ENCODE measurements around the gene TFAP2E.

Gene TFAP2E

GRCh38 chr1:35563166-35563565, 9.9 kb upstream of the TFAP2E start:
- H3K4me1 ChIP-seq (ENCODE audit: control insufficient read depth, insufficient read depth, low read length, poor library complexity, severe bottlenecking): peaks cover 14% of the 10 kb centered on the region
- no peak for DNase-seq
- H3K27ac ChIP-seq (ENCODE audit: insufficient read depth, low read length, poor library complexity, severe bottlenecking): no peak overlapping the region
- no peaks in the 10 kb centered on the region for H3K9me3 ChIP-seq (ENCODE audit: control insufficient read depth, low read length)
- no peaks in the 10 kb centered on the region for H3K27me3 ChIP-seq (replicated peaks; ENCODE audit: control insufficient read depth, insufficient read depth, low read length, poor library complexity, severe bottlenecking)
- no peak overlapping the region for H3K4me3 ChIP-seq (ENCODE audit: insufficient read depth, low read depth, low read length, poor library complexity, severe bottlenecking)
- peaks cover 4% of the 10 kb centered on the region for H3K36me3 ChIP-seq (ENCODE audit: control insufficient read depth, insufficient read depth, low read length)

- DNase-seq: peak; percentile 48 to 71 (median 59)
- no peak overlapping the region for H3K27ac ChIP-seq (ENCODE audit: insufficient read depth, low read length, poor library complexity, severe bottlenecking)
Observed at GRCh38 chr1:35564037-35564883, 8.9 kb upstream of the TFAP2E start.

GRCh38 chr1:35564884-35565741, 8.0 kb upstream of the TFAP2E start:
- DNase-seq: no peak
- no peaks in the 10 kb centered on the region for H3K9me3 ChIP-seq (ENCODE audit: control insufficient read depth, low read length)
- H3K27ac ChIP-seq (ENCODE audit: insufficient read depth, low read length, poor library complexity, severe bottlenecking): no peak overlapping the region
- H3K4me1 ChIP-seq (ENCODE audit: control insufficient read depth, insufficient read depth, low read length, poor library complexity, severe bottlenecking): no peaks in the 10 kb centered on the region
- H3K36me3 ChIP-seq (ENCODE audit: control insufficient read depth, insufficient read depth, low read length): peaks cover 4% of the 10 kb centered on the region
- H3K4me3 ChIP-seq (ENCODE audit: insufficient read depth, low read depth, low read length, poor library complexity, severe bottlenecking): no peak overlapping the region
- H3K27me3 ChIP-seq (replicated peaks; ENCODE audit: control insufficient read depth, insufficient read depth, low read length, poor library complexity, severe bottlenecking): no peaks in the 10 kb centered on the region

More at GRCh38 chr1:35564037-35564883, 8.9 kb upstream of the TFAP2E start:
- peaks cover 4% of the 10 kb centered on the region for H3K4me1 ChIP-seq (ENCODE audit: control insufficient read depth, insufficient read depth, low read length, poor library complexity, severe bottlenecking)
- peaks cover 4% of the 10 kb centered on the region for H3K36me3 ChIP-seq (ENCODE audit: control insufficient read depth, insufficient read depth, low read length)
- H3K4me3 ChIP-seq (ENCODE audit: insufficient read depth, low read depth, low read length, poor library complexity, severe bottlenecking): no peak overlapping the region
- H3K27me3 ChIP-seq (replicated peaks; ENCODE audit: control insufficient read depth, insufficient read depth, low read length, poor library complexity, severe bottlenecking): no peaks in the 10 kb centered on the region
- no peaks in the 10 kb centered on the region for H3K9me3 ChIP-seq (ENCODE audit: control insufficient read depth, low read length)

- Histone ChIP-seq H3K4me1 (ENCODE audit: control insufficient read depth, insufficient read depth, low read length, poor library complexity, severe bottlenecking) (no peaks in the 10 kb centered on the region), H3K36me3 (ENCODE audit: control insufficient read depth, insufficient read depth, low read length) (peaks cover 4% of the 10 kb centered on the region), H3K27me3 (replicated peaks; ENCODE audit: control insufficient read depth, insufficient read depth, low read length, poor library complexity, severe bottlenecking) (no peaks in the 10 kb centered on the region), H3K27ac (ENCODE audit: insufficient read depth, low read length, poor library complexity, severe bottlenecking) (no peak overlapping the region), H3K4me3 (ENCODE audit: insufficient read depth, low read depth, low read length, poor library complexity, severe bottlenecking) (no peak overlapping the region), H3K9me3 (ENCODE audit: control insufficient read depth, low read length) (no peaks in the 10 kb centered on the region)
- no peak for DNase-seq
Observed at GRCh38 chr1:35565742-35566133, 7.4 kb upstream of the TFAP2E start.

- Histone ChIP-seq H3K27ac (ENCODE audit: insufficient read depth, low read length, poor library complexity, severe bottlenecking) (no peak overlapping the region), H3K27me3 (replicated peaks; ENCODE audit: control insufficient read depth, insufficient read depth, low read length, poor library complexity, severe bottlenecking) (no peaks in the 10 kb centered on the region), H3K9me3 (ENCODE audit: control insufficient read depth, low read length) (no peaks in the 10 kb centered on the region), H3K4me1 (ENCODE audit: control insufficient read depth, insufficient read depth, low read length, poor library complexity, severe bottlenecking) (no peaks in the 10 kb centered on the region), H3K4me3 (ENCODE audit: insufficient read depth, low read depth, low read length, poor library complexity, severe bottlenecking) (no peak overlapping the region), H3K36me3 (ENCODE audit: control insufficient read depth, insufficient read depth, low read length) (peaks cover 4% of the 10 kb centered on the region)
- no peak for DNase-seq
Observed at GRCh38 chr1:35567947-35568558, 5.1 kb upstream of the TFAP2E start.

- Histone ChIP-seq H3K27me3 (replicated peaks; ENCODE audit: control insufficient read depth, insufficient read depth, low read length, poor library complexity, severe bottlenecking) (no peaks in the 10 kb centered on the region), H3K9me3 (ENCODE audit: control insufficient read depth, low read length) (no peaks in the 10 kb centered on the region), H3K4me1 (ENCODE audit: control insufficient read depth, insufficient read depth, low read length, poor library complexity, severe bottlenecking) (no peaks in the 10 kb centered on the region), H3K4me3 (ENCODE audit: insufficient read depth, low read depth, low read length, poor library complexity, severe bottlenecking) (no peak overlapping the region), H3K27ac (ENCODE audit: insufficient read depth, low read length, poor library complexity, severe bottlenecking) (no peak overlapping the region), H3K36me3 (ENCODE audit: control insufficient read depth, insufficient read depth, low read length) (peaks cover 3% of the 10 kb centered on the region)
- peak in 2 of 3 donors; percentile 29 to 50 for DNase-seq
Observed at GRCh38 chr1:35568975-35569395, 4.1 kb upstream of the TFAP2E start.

DNA sequence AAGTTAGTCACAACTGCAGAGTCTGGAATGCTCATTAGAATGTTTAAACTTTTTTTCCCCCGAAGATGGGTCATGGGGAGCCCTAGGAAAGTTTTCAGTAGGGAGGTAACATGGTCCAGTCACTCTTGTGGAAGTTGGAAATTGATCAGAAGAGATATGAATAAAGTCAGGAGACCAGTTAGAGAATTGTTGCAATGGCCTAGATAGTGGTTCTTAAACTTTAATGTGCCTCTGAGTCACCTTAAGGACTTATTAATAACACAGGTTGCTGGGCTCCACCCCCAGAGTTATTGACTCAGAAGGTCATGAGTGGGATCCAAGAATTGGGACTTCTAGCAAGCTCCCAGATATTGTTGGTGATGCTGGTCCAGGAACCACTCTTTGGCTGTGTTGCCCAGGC, 3.2 kb upstream of the TFAP2E start:
- Histone ChIP-seq H3K9me3 (ENCODE audit: control insufficient read depth, low read length) (no peaks in the 10 kb centered on the region), H3K4me3 (ENCODE audit: insufficient read depth, low read depth, low read length, poor library complexity, severe bottlenecking) (no peak overlapping the region), H3K36me3 (ENCODE audit: control insufficient read depth, insufficient read depth, low read length) (no peaks in the 10 kb centered on the region), H3K27me3 (replicated peaks; ENCODE audit: control insufficient read depth, insufficient read depth, low read length, poor library complexity, severe bottlenecking) (no peaks in the 10 kb centered on the region), H3K4me1 (ENCODE audit: control insufficient read depth, insufficient read depth, low read length, poor library complexity, severe bottlenecking) (no peaks in the 10 kb centered on the region), H3K27ac (ENCODE audit: insufficient read depth, low read length, poor library complexity, severe bottlenecking) (no peak overlapping the region)
- no peak for DNase-seq

GRCh38 chr1:35570589-35571137, 2.5 kb upstream of the TFAP2E start:
- Histone ChIP-seq H3K4me3 (ENCODE audit: insufficient read depth, low read depth, low read length, poor library complexity, severe bottlenecking) (no peak overlapping the region), H3K4me1 (ENCODE audit: control insufficient read depth, insufficient read depth, low read length, poor library complexity, severe bottlenecking) (no peaks in the 10 kb centered on the region), H3K36me3 (ENCODE audit: control insufficient read depth, insufficient read depth, low read length) (no peaks in the 10 kb centered on the region), H3K27ac (ENCODE audit: insufficient read depth, low read length, poor library complexity, severe bottlenecking) (no peak overlapping the region), H3K9me3 (ENCODE audit: control insufficient read depth, low read length) (no peaks in the 10 kb centered on the region), H3K27me3 (replicated peaks; ENCODE audit: control insufficient read depth, insufficient read depth, low read length, poor library complexity, severe bottlenecking) (no peaks in the 10 kb centered on the region)
- DNase-seq: no peak

- H3K9me3 ChIP-seq (ENCODE audit: control insufficient read depth, low read length): no peaks in the 10 kb centered on the region
- no peak overlapping the region for H3K4me3 ChIP-seq (ENCODE audit: insufficient read depth, low read depth, low read length, poor library complexity, severe bottlenecking)
- H3K27me3 ChIP-seq (replicated peaks; ENCODE audit: control insufficient read depth, insufficient read depth, low read length, poor library complexity, severe bottlenecking): no peaks in the 10 kb centered on the region
- no peak overlapping the region for H3K27ac ChIP-seq (ENCODE audit: insufficient read depth, low read length, poor library complexity, severe bottlenecking)
- no peaks in the 10 kb centered on the region for H3K36me3 ChIP-seq (ENCODE audit: control insufficient read depth, insufficient read depth, low read length)
- peaks cover under 1% of the 10 kb centered on the region for H3K4me1 ChIP-seq (ENCODE audit: control insufficient read depth, insufficient read depth, low read length, poor library complexity, severe bottlenecking)
- DNase-seq: no peak
Observed at GRCh38 chr1:35571263-35571662, 1.9 kb upstream of the TFAP2E start.

All from effector memory CD4-positive, alpha-beta T cell (primary cell).